ENCODE data around the gene OLFM3. TPM values are rescaled to one million over a fixed set of nuclear protein-coding genes. Genes with fewer than 3 reads are reported as not detected.

Gene OLFM3
- total and polyA plus RNA-seq, 9 donors = 0.33 TPM; not detected in 8

DNA sequence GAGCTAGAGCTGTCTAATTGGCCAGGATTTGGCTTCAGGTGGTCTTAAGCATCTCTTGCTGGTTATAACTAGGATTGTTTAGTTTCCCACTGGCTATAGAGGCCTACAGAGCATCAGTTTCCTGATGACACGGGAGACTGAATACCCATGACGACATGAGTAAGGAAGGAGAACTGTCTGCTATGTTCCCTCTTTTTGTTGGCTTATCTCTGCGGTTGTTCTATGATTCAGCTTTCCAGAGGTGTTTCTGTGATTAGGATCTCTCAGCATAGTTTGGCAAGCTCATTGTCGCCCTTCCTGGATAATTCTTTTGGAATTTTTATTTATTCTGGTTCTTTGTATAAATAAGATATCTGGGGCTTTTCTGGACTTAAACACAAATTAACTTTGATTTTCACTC is 163.4 kb downstream of the OLFM3 start:
- intact Hi-C loops (cut with DNase I) = no loop called here
- Histone ChIP-seq H3K27ac (no peak overlapping the region), H3K9me3 (no peaks in the 10 kb centered on the region), H3K36me3 (no peaks in the 10 kb centered on the region), H3K4me3 (no peak overlapping the region), H3K27me3 (no peaks in the 10 kb centered on the region), H3K4me1 (ENCODE audit: insufficient read depth) (no peaks in the 10 kb centered on the region)
- DNase-seq = no peak
- no peak for TF ChIP-seq EP300 (IDR thresholded peaks at IDR 0.05)
- TF ChIP-seq, protein P1, sequence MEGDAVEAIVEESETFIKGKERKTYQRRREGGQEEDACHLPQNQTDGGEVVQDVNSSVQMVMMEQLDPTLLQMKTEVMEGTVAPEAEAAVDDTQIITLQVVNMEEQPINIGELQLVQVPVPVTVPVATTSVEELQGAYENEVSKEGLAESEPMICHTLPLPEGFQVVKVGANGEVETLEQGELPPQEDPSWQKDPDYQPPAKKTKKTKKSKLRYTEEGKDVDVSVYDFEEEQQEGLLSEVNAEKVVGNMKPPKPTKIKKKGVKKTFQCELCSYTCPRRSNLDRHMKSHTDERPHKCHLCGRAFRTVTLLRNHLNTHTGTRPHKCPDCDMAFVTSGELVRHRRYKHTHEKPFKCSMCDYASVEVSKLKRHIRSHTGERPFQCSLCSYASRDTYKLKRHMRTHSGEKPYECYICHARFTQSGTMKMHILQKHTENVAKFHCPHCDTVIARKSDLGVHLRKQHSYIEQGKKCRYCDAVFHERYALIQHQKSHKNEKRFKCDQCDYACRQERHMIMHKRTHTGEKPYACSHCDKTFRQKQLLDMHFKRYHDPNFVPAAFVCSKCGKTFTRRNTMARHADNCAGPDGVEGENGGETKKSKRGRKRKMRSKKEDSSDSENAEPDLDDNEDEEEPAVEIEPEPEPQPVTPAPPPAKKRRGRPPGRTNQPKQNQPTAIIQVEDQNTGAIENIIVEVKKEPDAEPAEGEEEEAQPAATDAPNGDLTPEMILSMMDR (IDR thresholded peaks at IDR 0.05) = no peak
- TF ChIP-seq POLR2A (IDR thresholded peaks at IDR 0.05) = no peak
- WGBS, 3 donors = 69 to 73% (median 69%) methylated on average over 4 of the region's 4 CpGs

DNA sequence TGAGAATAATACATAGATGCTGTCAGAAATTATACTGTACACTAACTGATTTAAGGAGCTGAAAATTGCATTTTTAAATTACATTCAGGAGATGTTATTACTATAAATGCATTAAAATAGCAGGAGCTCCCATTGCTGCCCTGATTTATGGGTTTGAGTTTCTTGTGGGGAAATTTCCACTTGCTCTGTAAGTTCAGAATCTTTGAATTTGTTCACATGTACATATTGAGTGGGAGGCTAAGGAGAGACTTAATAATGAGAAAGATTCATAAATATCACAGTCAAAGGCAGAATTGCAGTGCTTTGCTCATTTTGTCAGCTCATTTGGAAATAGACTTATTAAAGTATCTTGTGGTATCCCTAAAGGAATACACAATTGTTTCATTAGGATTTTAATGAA is 170.3 kb downstream of the OLFM3 start:
- TF ChIP-seq, protein P1 (IDR thresholded peaks at IDR 0.05) = no peak
- no peak for TF ChIP-seq EP300 (IDR thresholded peaks at IDR 0.05)
- TF ChIP-seq POLR2A (IDR thresholded peaks at IDR 0.05) = no peak
- DNase-seq = no peak
- Histone ChIP-seq H3K9me3 (no peaks in the 10 kb centered on the region), H3K4me1 (ENCODE audit: insufficient read depth) (no peaks in the 10 kb centered on the region), H3K4me3 (no peak overlapping the region), H3K27me3 (no peaks in the 10 kb centered on the region), H3K27ac (no peak overlapping the region), H3K36me3 (no peaks in the 10 kb centered on the region)
- intact Hi-C loops (cut with DNase I) = no loop called here

DNA sequence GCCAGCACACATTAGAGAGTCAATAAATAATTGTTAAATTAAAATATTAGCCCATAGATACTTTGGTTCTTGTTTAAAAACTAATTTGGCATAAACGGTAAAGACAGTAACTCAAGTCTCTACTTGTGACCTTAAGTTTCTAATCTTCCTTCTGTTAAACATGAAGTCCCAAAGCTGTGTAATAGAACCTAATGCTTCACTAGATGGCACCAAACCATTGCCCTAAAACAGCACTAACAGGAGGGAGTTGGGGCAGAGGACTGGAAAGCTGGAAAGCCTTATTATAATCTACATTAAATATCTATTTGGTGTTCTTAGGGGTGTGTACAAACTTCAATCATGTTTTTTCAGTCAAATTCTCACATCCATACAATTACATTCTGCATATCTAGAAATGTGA is 176.7 kb downstream of the OLFM3 start:
- Histone ChIP-seq H3K9me3 (no peaks in the 10 kb centered on the region), H3K27ac (no peak overlapping the region), H3K27me3 (no peaks in the 10 kb centered on the region), H3K36me3 (no peaks in the 10 kb centered on the region), H3K4me3 (no peak overlapping the region), H3K4me1 (ENCODE audit: insufficient read depth) (no peaks in the 10 kb centered on the region)
- DNase-seq = no peak
- TF ChIP-seq, protein P1 (IDR thresholded peaks at IDR 0.05) = no peak
- TF ChIP-seq POLR2A (IDR thresholded peaks at IDR 0.05) (no peak), EP300 (IDR thresholded peaks at IDR 0.05) (no peak)
- 4 to 11% (median 5%) methylated on average over 1 of the region's 1 CpG for WGBS, 3 donors
- intact Hi-C loops (cut with DNase I) = no loop called here

DNA sequence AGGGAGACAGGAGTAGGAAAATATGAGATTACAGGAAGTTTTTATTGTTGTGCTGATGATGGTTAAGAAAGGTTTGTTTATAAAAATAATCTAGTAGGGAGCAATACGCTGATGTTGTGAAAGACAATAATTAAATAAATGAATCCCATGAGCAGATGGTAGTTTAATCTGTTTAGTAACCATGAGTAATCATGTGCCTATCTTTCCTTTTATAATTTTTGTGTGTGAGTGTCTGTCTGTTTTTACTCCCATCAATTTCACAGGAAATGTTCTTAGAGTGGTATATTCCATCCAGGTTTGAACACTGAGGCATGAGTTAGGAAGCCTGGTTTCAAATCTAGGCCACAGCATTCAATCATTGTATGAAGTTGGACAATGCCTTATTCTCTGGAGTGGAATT is 180.5 kb downstream of the OLFM3 start:
- intact Hi-C loops (cut with DNase I) = no loop called here
- Histone ChIP-seq H3K9me3 (no peaks in the 10 kb centered on the region), H3K4me3 (no peak overlapping the region), H3K27ac (no peak overlapping the region), H3K36me3 (no peaks in the 10 kb centered on the region), H3K4me1 (ENCODE audit: insufficient read depth) (no peaks in the 10 kb centered on the region), H3K27me3 (no peaks in the 10 kb centered on the region)
- WGBS, 3 donors = 19 to 43% (median 20%) methylated on average over 1 of the region's 1 CpG
- no peak for DNase-seq
- no peak for TF ChIP-seq EP300 (IDR thresholded peaks at IDR 0.05)
- no peak for TF ChIP-seq POLR2A (IDR thresholded peaks at IDR 0.05)
- TF ChIP-seq, protein P1 (IDR thresholded peaks at IDR 0.05) = no peak

DNA sequence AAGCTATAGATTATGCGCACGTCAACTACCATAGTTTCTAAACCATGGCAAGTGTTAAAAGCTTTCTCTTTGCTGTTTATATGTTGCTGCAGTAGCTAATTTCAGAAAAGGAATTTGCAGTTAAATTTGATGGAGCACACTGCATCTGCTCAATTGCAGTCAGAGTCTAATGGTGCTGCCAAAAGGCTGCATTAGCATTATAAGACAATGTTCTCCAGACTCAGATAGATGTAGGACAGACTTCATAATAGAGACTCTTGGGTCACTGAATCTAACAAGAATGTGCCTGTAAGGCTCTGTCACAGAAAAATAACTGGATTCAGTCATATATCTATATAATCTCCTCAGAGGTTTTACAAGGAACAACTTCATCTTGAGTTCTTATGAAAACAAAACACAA is 198.3 kb downstream of the OLFM3 start:
- WGBS, 3 donors = 86 to 91% (median 91%) methylated on average over 2 of the region's 2 CpGs
- TF ChIP-seq EP300 (IDR thresholded peaks at IDR 0.05) (no peak), POLR2A (IDR thresholded peaks at IDR 0.05) (no peak)
- TF ChIP-seq, protein P1 (IDR thresholded peaks at IDR 0.05) = no peak
- intact Hi-C loops (cut with DNase I) = no loop called here

More for the DNA sequence above, 198.3 kb downstream of the OLFM3 start:
- no peaks in the 10 kb centered on the region for H3K27me3 ChIP-seq
- H3K4me1 ChIP-seq (ENCODE audit: insufficient read depth) = no peaks in the 10 kb centered on the region
- no peaks in the 10 kb centered on the region for H3K9me3 ChIP-seq
- no peak overlapping the region for H3K27ac ChIP-seq
- H3K36me3 ChIP-seq = no peaks in the 10 kb centered on the region
- DNase-seq = no peak
- H3K4me3 ChIP-seq = no peak overlapping the region
